ENCODE measurements around the gene NRN1.
"Not testable (repeated sequence)": the region's sequence is repeated elsewhere in the genome, so short reads cannot be mapped to it uniquely, and the experiment has no call there.

NRN1 gene

GRCh38 chr6:5981126-5982026 is 25.3 kb downstream of the NRN1 start:
- peak; percentile 87 for DNase-seq (ENCODE audit: low read depth)

GRCh38 chr6:5979650-5980420 is 26.9 kb downstream of the NRN1 start:
- DNase-seq (ENCODE audit: low read depth): no peak

GRCh38 chr6:5976811-5977210 is 29.9 kb downstream of the NRN1 start:
- DNase-seq (ENCODE audit: low read depth): no peak

- DNase-seq (ENCODE audit: low read depth): peak; percentile 21
These were observed 37.6 kb downstream of the NRN1 start for GRCh38 chr6:5968817-5969734.

- not testable (repeated sequence) for DNase-seq (ENCODE audit: low read depth)
These were observed 38.7 kb downstream of the NRN1 start for GRCh38 chr6:5968036-5968435.

GRCh38 chr6:5967594-5967993 is 39.1 kb downstream of the NRN1 start:
- no peak for DNase-seq (ENCODE audit: low read depth)

- no peak for DNase-seq (ENCODE audit: low read depth)
These were observed 43.9 kb downstream of the NRN1 start for GRCh38 chr6:5962794-5963193.

- no peak for DNase-seq (ENCODE audit: low read depth)
These were observed 44.9 kb downstream of the NRN1 start for GRCh38 chr6:5961836-5962235.

GRCh38 chr6:5960456-5960855 is 46.3 kb downstream of the NRN1 start:
- no peak for DNase-seq (ENCODE audit: low read depth)

GRCh38 chr6:5958921-5959320 is 47.8 kb downstream of the NRN1 start:
- DNase-seq (ENCODE audit: low read depth): no peak

- DNase-seq (ENCODE audit: low read depth): no peak
These were observed 49.8 kb downstream of the NRN1 start for GRCh38 chr6:5956939-5957338.

GRCh38 chr6:5950361-5950785 is 56.4 kb downstream of the NRN1 start:
- no peak for DNase-seq (ENCODE audit: low read depth)
